K562 (cell line): ENCODE data around the gene GFOD1.
"Not testable (repeated sequence)": the region's sequence is repeated elsewhere in the genome, so short reads cannot be mapped to it uniquely, and the experiment has no call there.

Experiments used
- CHD2 ChIP-seq: IDR thresholded peaks from 2 replicates; pipeline ENCODE4 v1.6.1; 2011; ENCODE audit warnings: low read depth, low read length
- ELF1 ChIP-seq: fragments of 200-800 bp; sonication (Bioruptor generic); IDR thresholded peaks from 2 replicates; pipeline ENCODE4 v1.6.1; 2016; ENCODE audit warnings: missing genetic modification characterization, missing compliant biosample characterization
- GATAD2B ChIP-seq: fragments of 450-650 bp; IDR thresholded peaks from 2 replicates; pipeline ENCODE4 v1.6.1; 2017; ENCODE audit warnings: mild to moderate bottlenecking, borderline replicate concordance
- JUND ChIP-seq, 2 experiments: IDR thresholded peaks; 2 replicates in 1 of 2; 3 replicates in 1 of 2; pipeline ENCODE4 v1.6.1; 2011; ENCODE audit warnings: borderline replicate concordance in 2 of 2, low read depth in 2 of 2, low read length in 2 of 2, improper control_type of control experiment in 1 of 2, missing biosample characterization in 1 of 2, missing genetic modification characterization in 1 of 2, missing genetic modification reagents in 1 of 2
- PYGO2 ChIP-seq: fragments of 450-650 bp; IDR thresholded peaks from 2 replicates; pipeline ENCODE4 v1.6.1; 2016; ENCODE audit warnings: mild to moderate bottlenecking, missing genetic modification characterization, moderate library complexity, missing compliant biosample characterization
- RBM22 ChIP-seq: fragments of 200-400 bp; formaldehyde crosslinking; IDR thresholded peaks from 2 replicates; pipeline ENCODE4 v1.6.1; 2018; ENCODE audit warnings: low read length, low read depth; ENCODE audit not compliant: poor library complexity, severe bottlenecking
- SMARCC2 ChIP-seq: fragments of 450-650 bp; IDR thresholded peaks from 2 replicates; pipeline ENCODE4 v1.6.1; 2017; ENCODE audit warnings: antibody characterized with exemption, moderate library complexity, mild to moderate bottlenecking, low read depth
- TRIM24 ChIP-seq, 2 experiments: fragments of 450-650 bp; IDR thresholded peaks; 2 replicates each; pipeline ENCODE4 v1.6.1; 2016
- YY1 ChIP-seq, 3 experiments: IDR thresholded peaks; 2 replicates each; pipeline ENCODE4 v1.6.1; 2011; ENCODE audit warnings: low read length in 2 of 3, mild to moderate bottlenecking in 2 of 3, moderate library complexity in 2 of 3, borderline replicate concordance in 1 of 3, control low read depth in 1 of 3, low read depth in 1 of 3; ENCODE audit not compliant: insufficient read depth in 3 of 3, insufficient replicate concordance in 2 of 3, control insufficient read depth in 1 of 3, insufficient read length in 1 of 3; ENCODE audit errors: extremely low read depth in 1 of 3
- ZBTB7A ChIP-seq: IDR thresholded peaks from 2 replicates; pipeline ENCODE4 v1.6.1; 2011; ENCODE audit warnings: low read depth, mild to moderate bottlenecking, low read length, moderate library complexity, borderline replicate concordance; ENCODE audit not compliant: control insufficient read depth
- ZKSCAN8 ChIP-seq: fragments of 200-800 bp; sonication (Bioruptor generic); IDR thresholded peaks from 2 replicates; pipeline ENCODE4 v1.6.1; 2016; ENCODE audit warnings: missing genetic modification characterization, missing compliant biosample characterization
- ZNF274 ChIP-seq: IDR thresholded peaks from 2 replicates; pipeline ENCODE4 v1.6.1; 2011; ENCODE audit warnings: low read depth, mild to moderate bottlenecking, low read length, moderate library complexity, borderline replicate concordance
- TF ChIP-seq, protein P1 (sequence below), 2 experiments: fragments of 450-650 bp; IDR thresholded peaks; 2 replicates each; pipeline ENCODE4 v1.6.1; 2016; ENCODE audit warnings: mild to moderate bottlenecking in 2 of 2, borderline replicate concordance in 1 of 2, low read depth in 1 of 2, moderate library complexity in 1 of 2
- TF ChIP-seq, protein P2 (sequence below), 3 experiments: IDR thresholded peaks in 2 of 3; conservative IDR thresholded peaks in 1 of 3; 2 replicates each; pipeline ENCODE4 v1.5.1; 2011 to 2012; ENCODE audit warnings: low read length in 3 of 3, mild to moderate bottlenecking in 3 of 3, control low read depth in 2 of 3, improper control_type of control experiment in 1 of 3, inconsistent platforms in 1 of 3, low read depth in 1 of 3, mixed read lengths in 1 of 3, moderate library complexity in 1 of 3; ENCODE audit not compliant: insufficient read depth in 2 of 3

- not testable (repeated sequence) for TF ChIP-seq YY1 (IDR thresholded peaks at IDR 0.05; ENCODE audit: borderline replicate concordance in 1 of 3, control insufficient read depth in 1 of 3, extremely low read depth in 1 of 3, insufficient read depth in 3 of 3, insufficient read length in 1 of 3, insufficient replicate concordance in 2 of 3, low read depth in 1 of 3, low read length in 2 of 3); RBM22; ELF1 (tag); ZBTB7A; CHD2; TRIM24 (IDR thresholded peaks at IDR 0.05); JUND (IDR thresholded peaks at IDR 0.05; ENCODE audit: borderline replicate concordance, low read depth, low read length); JUND (tag; IDR thresholded peaks at IDR 0.05; ENCODE audit: borderline replicate concordance, low read depth, low read length); SMARCC2; GATAD2B; PYGO2; ZKSCAN8 (CRISPR knock-in tag); ZNF274
- TF ChIP-seq, protein P1, sequence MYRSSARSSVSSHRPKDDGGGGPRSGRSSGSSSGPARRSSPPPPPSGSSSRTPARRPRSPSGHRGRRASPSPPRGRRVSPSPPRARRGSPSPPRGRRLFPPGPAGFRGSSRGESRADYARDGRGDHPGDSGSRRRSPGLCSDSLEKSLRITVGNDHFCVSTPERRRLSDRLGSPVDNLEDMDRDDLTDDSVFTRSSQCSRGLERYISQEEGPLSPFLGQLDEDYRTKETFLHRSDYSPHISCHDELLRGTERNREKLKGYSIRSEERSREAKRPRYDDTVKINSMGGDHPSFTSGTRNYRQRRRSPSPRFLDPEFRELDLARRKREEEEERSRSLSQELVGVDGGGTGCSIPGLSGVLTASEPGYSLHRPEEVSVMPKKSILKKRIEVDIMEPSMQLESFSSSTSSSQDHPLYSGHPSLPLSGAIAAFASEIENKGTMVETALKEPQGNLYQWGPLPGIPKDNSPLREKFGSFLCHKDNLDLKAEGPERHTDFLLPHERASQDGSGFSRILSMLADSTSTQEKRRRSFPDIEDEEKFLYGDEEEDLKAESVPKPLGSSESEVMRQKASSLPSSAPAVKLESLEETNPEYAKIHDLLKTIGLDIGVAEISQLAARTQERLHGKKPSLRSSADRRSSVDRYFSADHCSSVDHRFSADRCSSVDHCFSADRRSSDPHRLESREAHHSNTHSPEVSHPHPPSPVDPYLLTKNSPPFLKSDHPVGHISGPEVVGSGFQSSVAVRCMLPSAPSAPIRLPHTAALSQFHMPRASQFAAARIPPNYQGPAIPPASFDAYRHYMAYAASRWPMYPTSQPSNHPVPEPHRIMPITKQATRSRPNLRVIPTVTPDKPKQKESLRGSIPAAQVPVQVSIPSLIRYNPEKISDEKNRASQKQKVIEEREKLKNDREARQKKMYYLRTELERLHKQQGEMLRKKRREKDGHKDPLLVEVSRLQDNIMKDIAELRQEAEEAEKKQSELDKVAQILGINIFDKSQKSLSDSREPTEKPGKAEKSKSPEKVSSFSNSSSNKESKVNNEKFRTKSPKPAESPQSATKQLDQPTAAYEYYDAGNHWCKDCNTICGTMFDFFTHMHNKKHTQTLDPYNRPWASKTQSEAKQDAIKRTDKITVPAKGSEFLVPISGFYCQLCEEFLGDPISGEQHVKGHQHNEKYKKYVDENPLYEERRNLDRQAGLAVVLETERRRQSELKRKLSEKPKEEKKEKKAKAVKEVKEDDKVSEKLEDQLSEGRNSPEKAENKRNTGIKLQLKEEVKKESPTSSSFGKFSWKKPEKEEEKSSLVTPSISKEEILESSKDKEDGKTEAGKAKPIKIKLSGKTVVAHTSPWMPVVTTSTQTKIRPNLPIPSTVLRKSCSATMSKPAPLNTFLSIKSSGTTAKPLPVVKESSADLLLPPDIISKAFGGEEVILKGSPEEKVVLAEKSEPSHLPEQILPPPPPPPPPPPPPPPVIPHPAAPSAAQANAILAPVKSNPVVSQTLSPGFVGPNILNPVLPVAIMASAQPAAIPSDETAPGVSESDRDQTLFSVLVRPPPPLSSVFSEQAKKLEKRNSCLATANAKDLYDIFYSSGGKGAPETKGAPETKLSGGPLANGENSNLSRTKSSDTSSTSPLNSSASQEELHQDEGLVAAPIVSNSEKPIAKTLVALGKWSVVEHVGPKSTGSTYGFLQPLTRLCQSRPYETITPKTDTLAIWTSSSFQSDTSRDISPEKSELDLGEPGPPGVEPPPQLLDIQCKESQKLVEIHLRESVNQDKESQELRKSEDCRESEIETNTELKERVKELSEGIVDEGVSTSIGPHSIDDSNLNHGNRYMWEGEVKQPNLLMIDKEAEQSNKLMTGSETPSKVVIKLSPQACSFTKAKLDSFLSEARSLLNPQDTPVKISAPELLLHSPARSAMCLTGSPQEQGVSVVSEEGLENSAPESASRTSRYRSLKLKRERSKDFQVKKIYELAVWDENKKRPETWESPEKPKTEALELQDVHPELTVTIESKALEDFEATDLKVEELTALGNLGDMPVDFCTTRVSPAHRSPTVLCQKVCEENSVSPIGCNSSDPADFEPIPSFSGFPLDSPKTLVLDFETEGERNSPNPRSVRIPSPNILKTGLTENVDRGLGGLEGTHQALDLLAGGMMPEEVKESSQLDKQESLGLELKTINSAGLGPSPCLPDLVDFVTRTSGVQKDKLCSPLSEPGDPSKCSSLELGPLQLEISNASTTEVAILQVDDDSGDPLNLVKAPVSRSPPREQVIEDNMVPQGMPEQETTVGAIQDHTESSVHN (IDR thresholded peaks at IDR 0.05; ENCODE audit: borderline replicate concordance in 1 of 2, low read depth in 1 of 2) = not testable (repeated sequence)
- TF ChIP-seq, protein P2, sequence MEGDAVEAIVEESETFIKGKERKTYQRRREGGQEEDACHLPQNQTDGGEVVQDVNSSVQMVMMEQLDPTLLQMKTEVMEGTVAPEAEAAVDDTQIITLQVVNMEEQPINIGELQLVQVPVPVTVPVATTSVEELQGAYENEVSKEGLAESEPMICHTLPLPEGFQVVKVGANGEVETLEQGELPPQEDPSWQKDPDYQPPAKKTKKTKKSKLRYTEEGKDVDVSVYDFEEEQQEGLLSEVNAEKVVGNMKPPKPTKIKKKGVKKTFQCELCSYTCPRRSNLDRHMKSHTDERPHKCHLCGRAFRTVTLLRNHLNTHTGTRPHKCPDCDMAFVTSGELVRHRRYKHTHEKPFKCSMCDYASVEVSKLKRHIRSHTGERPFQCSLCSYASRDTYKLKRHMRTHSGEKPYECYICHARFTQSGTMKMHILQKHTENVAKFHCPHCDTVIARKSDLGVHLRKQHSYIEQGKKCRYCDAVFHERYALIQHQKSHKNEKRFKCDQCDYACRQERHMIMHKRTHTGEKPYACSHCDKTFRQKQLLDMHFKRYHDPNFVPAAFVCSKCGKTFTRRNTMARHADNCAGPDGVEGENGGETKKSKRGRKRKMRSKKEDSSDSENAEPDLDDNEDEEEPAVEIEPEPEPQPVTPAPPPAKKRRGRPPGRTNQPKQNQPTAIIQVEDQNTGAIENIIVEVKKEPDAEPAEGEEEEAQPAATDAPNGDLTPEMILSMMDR (IDR thresholded peaks at IDR 0.05 in 2 of 3, conservative IDR thresholded peaks at IDR 0.05 in 1 of 3; ENCODE audit: insufficient read depth in 2 of 3, low read depth in 1 of 3, low read length in 3 of 3) = not testable (repeated sequence)
Measured at GRCh38 chr6:13389237-13389636, 98.2 kb downstream of the GFOD1 start.
